ENCODE data around the gene DYNC1I1.

DNA sequence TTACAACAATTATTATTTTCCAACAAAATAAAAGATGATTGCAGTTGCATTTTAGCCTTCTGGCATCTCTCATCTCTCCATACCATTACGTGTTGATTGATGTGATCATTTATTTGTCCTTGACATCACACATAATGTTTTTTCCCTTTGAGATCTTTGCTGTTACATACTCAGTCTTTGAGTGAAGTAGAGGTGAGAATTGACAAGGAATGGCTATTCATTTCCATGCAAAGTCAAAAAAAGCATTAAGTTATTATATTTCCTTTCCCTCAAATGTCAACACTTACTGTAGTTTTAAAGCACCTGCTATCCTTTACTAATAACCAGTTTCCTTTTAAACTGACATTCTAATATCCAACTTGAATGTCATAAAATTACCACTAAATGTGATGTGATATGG lies 33.6 kb downstream of the DYNC1I1 start:
- TF ChIP-seq MAFK (IDR thresholded peaks at IDR 0.05; ENCODE audit: low read depth, low read length) (no peak), MAZ (IDR thresholded peaks at IDR 0.05; ENCODE audit: borderline replicate concordance, low read depth, low read length) (no peak), RFX5 (IDR thresholded peaks at IDR 0.05; ENCODE audit: low read depth, low read length) (no peak), SMC3 (IDR thresholded peaks at IDR 0.05; ENCODE audit: low read depth, low read length) (no peak)
- TF ChIP-seq, protein P1, sequence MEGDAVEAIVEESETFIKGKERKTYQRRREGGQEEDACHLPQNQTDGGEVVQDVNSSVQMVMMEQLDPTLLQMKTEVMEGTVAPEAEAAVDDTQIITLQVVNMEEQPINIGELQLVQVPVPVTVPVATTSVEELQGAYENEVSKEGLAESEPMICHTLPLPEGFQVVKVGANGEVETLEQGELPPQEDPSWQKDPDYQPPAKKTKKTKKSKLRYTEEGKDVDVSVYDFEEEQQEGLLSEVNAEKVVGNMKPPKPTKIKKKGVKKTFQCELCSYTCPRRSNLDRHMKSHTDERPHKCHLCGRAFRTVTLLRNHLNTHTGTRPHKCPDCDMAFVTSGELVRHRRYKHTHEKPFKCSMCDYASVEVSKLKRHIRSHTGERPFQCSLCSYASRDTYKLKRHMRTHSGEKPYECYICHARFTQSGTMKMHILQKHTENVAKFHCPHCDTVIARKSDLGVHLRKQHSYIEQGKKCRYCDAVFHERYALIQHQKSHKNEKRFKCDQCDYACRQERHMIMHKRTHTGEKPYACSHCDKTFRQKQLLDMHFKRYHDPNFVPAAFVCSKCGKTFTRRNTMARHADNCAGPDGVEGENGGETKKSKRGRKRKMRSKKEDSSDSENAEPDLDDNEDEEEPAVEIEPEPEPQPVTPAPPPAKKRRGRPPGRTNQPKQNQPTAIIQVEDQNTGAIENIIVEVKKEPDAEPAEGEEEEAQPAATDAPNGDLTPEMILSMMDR (conservative IDR thresholded peaks at IDR 0.05; ENCODE audit: low read depth, low read length) = no peak
- TF ChIP-seq, protein P2, sequence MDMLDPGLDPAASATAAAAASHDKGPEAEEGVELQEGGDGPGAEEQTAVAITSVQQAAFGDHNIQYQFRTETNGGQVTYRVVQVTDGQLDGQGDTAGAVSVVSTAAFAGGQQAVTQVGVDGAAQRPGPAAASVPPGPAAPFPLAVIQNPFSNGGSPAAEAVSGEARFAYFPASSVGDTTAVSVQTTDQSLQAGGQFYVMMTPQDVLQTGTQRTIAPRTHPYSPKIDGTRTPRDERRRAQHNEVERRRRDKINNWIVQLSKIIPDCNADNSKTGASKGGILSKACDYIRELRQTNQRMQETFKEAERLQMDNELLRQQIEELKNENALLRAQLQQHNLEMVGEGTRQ (IDR thresholded peaks at IDR 0.05; ENCODE audit: low read depth, low read length) = no peak
